ENCODE measurements around the gene ATG2B. TPM values are rescaled to one million over a fixed set of nuclear protein-coding genes. Genes with fewer than 3 reads are reported as not detected.

Gene ATG2B
- total RNA-seq, 2 donors from 2014 or later = 24.5 to 43.3 TPM

DNA sequence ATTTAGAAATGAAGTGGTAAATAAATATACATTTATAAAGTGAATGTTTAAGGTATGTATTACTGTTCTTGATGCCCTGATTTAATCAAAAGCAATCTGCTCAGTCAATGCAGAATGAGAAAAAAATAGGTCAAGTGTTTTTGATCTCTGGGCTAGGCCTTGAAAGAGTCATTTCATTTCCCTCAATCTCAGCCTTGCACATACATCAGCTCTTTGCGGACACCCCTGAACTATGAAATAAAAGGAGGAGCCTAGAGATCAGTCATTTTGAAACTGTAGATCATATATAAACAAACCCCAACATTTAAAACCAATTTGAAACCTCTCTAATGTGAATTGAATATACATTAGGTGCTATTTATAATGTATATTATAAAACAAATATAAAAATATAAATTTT lies 42.5 kb downstream of the ATG2B start:
- Histone ChIP-seq H3K9me3 (no peaks in the 10 kb centered on the region), H3K4me1 (replicated peaks) (no peaks in the 10 kb centered on the region), H3K36me3 (peaks cover 0 to 6% of the 10 kb centered on the region in 2 donors), H3K27ac (no peak overlapping the region), H3K27me3 (replicated peaks; ENCODE audit: insufficient read depth) (no peaks in the 10 kb centered on the region), H3K4me3 (no peak overlapping the region)
- 98% methylated on average over 1 of the region's 1 CpG for WGBS
- intact Hi-C loops (cut with DNase I) = no loop called here
- TF ChIP-seq, protein P1, sequence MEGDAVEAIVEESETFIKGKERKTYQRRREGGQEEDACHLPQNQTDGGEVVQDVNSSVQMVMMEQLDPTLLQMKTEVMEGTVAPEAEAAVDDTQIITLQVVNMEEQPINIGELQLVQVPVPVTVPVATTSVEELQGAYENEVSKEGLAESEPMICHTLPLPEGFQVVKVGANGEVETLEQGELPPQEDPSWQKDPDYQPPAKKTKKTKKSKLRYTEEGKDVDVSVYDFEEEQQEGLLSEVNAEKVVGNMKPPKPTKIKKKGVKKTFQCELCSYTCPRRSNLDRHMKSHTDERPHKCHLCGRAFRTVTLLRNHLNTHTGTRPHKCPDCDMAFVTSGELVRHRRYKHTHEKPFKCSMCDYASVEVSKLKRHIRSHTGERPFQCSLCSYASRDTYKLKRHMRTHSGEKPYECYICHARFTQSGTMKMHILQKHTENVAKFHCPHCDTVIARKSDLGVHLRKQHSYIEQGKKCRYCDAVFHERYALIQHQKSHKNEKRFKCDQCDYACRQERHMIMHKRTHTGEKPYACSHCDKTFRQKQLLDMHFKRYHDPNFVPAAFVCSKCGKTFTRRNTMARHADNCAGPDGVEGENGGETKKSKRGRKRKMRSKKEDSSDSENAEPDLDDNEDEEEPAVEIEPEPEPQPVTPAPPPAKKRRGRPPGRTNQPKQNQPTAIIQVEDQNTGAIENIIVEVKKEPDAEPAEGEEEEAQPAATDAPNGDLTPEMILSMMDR (IDR thresholded peaks at IDR 0.05) = no peak
- TF ChIP-seq POLR2AphosphoS5 (IDR thresholded peaks at IDR 0.05) (no peak), POLR2A (IDR thresholded peaks at IDR 0.05) (no peak)
- no peak for DNase-seq (ENCODE audit: low spot score)

DNA sequence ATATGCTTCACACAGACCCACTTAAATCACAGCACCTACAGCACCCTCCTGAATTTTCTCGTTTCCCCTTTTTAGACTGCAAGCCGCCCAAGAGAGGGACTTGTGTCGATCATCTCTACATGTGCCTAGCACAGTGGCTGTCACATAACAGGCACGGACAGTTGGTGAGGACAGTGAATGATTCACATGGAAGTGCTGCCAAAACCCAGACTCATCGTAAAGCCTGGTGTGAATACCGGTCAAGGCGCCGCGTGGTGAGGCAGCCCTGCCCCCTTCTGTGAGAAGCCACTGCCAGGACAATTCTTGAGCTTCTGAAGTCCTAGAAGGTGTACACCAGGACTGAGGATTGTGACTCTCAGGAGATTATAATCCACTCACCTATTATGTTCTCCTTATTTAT lies 44.3 kb downstream of the ATG2B start:
- H3K36me3 ChIP-seq = peaks cover 0 to 8% of the 10 kb centered on the region in 2 donors
- no peaks in the 10 kb centered on the region for H3K9me3 ChIP-seq
- no peaks in the 10 kb centered on the region for H3K4me1 ChIP-seq (replicated peaks)
- H3K4me3 ChIP-seq = no peak overlapping the region
- no peak for TF ChIP-seq POLR2A (IDR thresholded peaks at IDR 0.05)
- TF ChIP-seq, protein P1 (IDR thresholded peaks at IDR 0.05) = no peak
- no peak for TF ChIP-seq POLR2AphosphoS5 (IDR thresholded peaks at IDR 0.05)
- intact Hi-C loops (cut with DNase I) = no loop called here
- DNase-seq (ENCODE audit: low spot score) = no peak
- 73% methylated on average over 9 of the region's 9 CpGs for whole genome bisulfite sequencing
- H3K27ac ChIP-seq = no peak overlapping the region
- H3K27me3 ChIP-seq (replicated peaks; ENCODE audit: insufficient read depth) = no peaks in the 10 kb centered on the region

DNA sequence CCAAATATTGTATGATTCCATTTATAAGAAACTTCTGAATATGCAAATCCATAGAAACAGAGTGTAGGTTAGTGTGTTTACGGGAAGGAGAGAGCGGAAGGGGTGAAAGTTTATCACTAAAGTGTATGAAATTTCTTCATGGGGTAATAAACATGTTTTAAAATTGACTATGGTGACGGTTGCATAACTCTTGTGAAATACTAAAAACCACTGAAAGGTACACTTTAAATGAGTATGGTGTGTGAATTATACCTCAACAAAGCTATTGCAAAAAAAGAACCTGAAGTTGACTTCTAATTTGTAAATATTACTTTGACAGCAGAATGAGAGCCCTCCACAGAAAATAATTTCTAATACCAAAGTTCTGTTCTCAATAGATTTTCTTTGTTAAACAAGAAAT lies 47.1 kb downstream of the ATG2B start:
- intact Hi-C loops (cut with DNase I) = no loop called here

DNA sequence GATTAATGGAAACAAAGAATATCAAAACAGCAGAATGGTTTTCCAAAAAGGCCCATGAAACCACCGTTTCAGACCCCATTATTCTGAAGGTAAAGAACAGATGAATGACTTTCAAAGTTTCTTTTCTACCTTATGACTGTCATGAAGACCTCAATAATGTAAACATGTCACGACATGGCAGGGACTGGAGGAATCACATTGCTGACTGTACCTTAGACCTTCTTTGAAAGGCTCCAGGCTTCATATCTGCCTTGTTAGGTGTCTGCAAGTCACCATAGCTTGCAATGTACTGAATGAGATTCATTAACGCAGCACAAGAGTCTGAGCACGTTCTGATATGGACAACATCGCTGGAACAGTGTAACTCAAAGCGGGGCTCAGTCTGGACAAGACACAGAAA lies 52.2 kb downstream of the ATG2B start:
- intact Hi-C loops (cut with DNase I) = no loop called here
- no peak for TF ChIP-seq POLR2A (IDR thresholded peaks at IDR 0.05)
- TF ChIP-seq, protein P1 (IDR thresholded peaks at IDR 0.05) = no peak
- no peak for TF ChIP-seq POLR2AphosphoS5 (IDR thresholded peaks at IDR 0.05)
- DNase-seq (ENCODE audit: low spot score) = no peak
- no peak overlapping the region for H3K27ac ChIP-seq
- no peak overlapping the region for H3K4me3 ChIP-seq
- 82% methylated on average over 6 of the region's 6 CpGs for WGBS
- H3K36me3 ChIP-seq = peaks cover 0 to 11% of the 10 kb centered on the region in 2 donors
- no peaks in the 10 kb centered on the region for H3K27me3 ChIP-seq (replicated peaks; ENCODE audit: insufficient read depth)
- H3K9me3 ChIP-seq = no peaks in the 10 kb centered on the region
- H3K4me1 ChIP-seq (replicated peaks) = no peaks in the 10 kb centered on the region

More for the DNA sequence above, 47.1 kb downstream of the ATG2B start:
- H3K4me1 ChIP-seq (replicated peaks) = no peaks in the 10 kb centered on the region
- TF ChIP-seq, protein P1 (IDR thresholded peaks at IDR 0.05) = no peak
- no peak for TF ChIP-seq POLR2AphosphoS5 (IDR thresholded peaks at IDR 0.05)
- TF ChIP-seq POLR2A (IDR thresholded peaks at IDR 0.05) = no peak
- H3K27ac ChIP-seq = no peak overlapping the region
- H3K36me3 ChIP-seq = peaks cover 0 to 14% of the 10 kb centered on the region in 2 donors
- 98% methylated on average over 3 of the region's 3 CpGs for WGBS
- H3K9me3 ChIP-seq = no peaks in the 10 kb centered on the region
- no peaks in the 10 kb centered on the region for H3K27me3 ChIP-seq (replicated peaks; ENCODE audit: insufficient read depth)
- no peak for DNase-seq (ENCODE audit: low spot score)
- no peak overlapping the region for H3K4me3 ChIP-seq

DNA sequence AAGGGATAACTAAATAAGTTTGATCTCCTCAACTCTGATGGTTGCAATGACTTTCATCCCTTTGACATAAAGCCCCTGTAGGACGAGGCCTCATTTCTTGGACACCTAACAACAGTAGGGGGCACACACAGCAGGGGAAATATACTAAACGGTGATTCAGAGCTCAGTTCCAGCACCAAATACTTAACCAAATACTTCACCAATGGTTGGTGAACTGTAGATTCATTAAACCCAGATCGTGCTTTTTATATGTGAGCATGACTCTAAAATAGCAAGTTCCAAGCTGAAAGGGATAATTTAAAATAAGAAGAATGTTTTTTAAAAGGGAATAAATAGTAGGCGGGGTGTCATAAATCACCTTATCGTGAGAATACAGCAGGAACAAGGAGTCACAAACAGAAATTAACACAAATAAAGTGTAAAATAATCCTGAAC lies 53.2 kb downstream of the ATG2B start:
- Histone ChIP-seq H3K4me3 (no peak overlapping the region), H3K4me1 (replicated peaks) (no peaks in the 10 kb centered on the region), H3K27ac (no peak overlapping the region), H3K9me3 (no peaks in the 10 kb centered on the region), H3K36me3 (peaks cover 0 to 6% of the 10 kb centered on the region in 2 donors), H3K27me3 (replicated peaks; ENCODE audit: insufficient read depth) (no peaks in the 10 kb centered on the region)
- intact Hi-C loops (cut with DNase I) = no loop called here
- WGBS = 47% methylated on average over 5 of the region's 5 CpGs
- no peak for DNase-seq (ENCODE audit: low spot score)
- TF ChIP-seq, protein P1 (IDR thresholded peaks at IDR 0.05) = no peak
- no peak for TF ChIP-seq POLR2AphosphoS5 (IDR thresholded peaks at IDR 0.05)
- no peak for TF ChIP-seq POLR2A (IDR thresholded peaks at IDR 0.05)

Data from prostate gland (tissue), 2 donors.